GM12878 (cell line): ENCODE measurements around the gene MTA3. TPM values are rescaled to one million over a fixed set of nuclear protein-coding genes. Genes with fewer than 3 reads are reported as not detected.

ENCODE experiments used
- ATAC-seq: fragments of 200-7000 bp; cut with Tn5 transposase; 3 replicates; pipeline ENCODE4 v1.9.1; 2020; ENCODE audit warnings: mild to moderate bottlenecking, moderate library complexity
- BruUV-seq: library from RNA; stranded (reverse); fragments of 400-500 nt; replicated peaks from 2 replicates; lab custom pipeline; 2021; lab: Mats Ljungman, UMichigan
- CTCF ChIA-PET: fragments of 300-600 bp; sonication (Branson Sonifier 250); formaldehyde crosslinking; extraction: SDS; loops from one replicate; lab custom pipeline; 2021; ENCODE audit warnings: inconsistent platforms; lab: Yijun Ruan, JAX
- POLR2A ChIA-PET: fragments of 350-600 bp; formaldehyde crosslinking; extraction: SDS; loops from one replicate; lab custom pipeline; 2021; ENCODE audit warnings: inconsistent platforms; lab: Charles Lee
- RAD21 ChIA-PET: fragments of 300-600 bp; sonication (Branson Sonifier 250); formaldehyde crosslinking; loops from one replicate; lab custom pipeline; 2023; ENCODE audit warnings: antibody characterized with exemption; ENCODE audit not compliant: unreplicated experiment; lab: Charles Lee
- SMC1A ChIA-PET: fragments of 300-600 bp; sonication (Branson Sonifier 250); formaldehyde crosslinking; loops from one replicate; lab custom pipeline; 2023; ENCODE audit not compliant: unreplicated experiment, uncharacterized antibody; lab: Charles Lee
- DNase-seq: peaks from one replicate; pipeline ENCODE4 v3.0.0-alpha.2; 2011; ENCODE audit warnings: low read depth, low spot score
- FAIRE-seq: peaks from 3 replicates; lab custom pipeline; 2011; peaks lifted over from hg19 to GRCh38; lab: Jason Lieb, UNC
- H2AFZ ChIP-seq: 2 replicates; pipeline ENCODE4 v1.6.0; 2011; ENCODE audit warnings: low read depth, low read length, control low read depth; ENCODE audit not compliant: control insufficient read depth
- H3K27ac ChIP-seq: 2 replicates; pipeline ENCODE4 v1.5.1; 2011; ENCODE audit warnings: control low read depth; ENCODE audit not compliant: control insufficient read depth, insufficient read depth
- H3K27me3 ChIP-seq, 2 experiments: replicated peaks in 1 of 2; 2 replicates each; pipeline versions ENCODE4 v1.6.0 to v1.6.1; 2011; ENCODE audit warnings: low read length in 1 of 2; ENCODE audit not compliant: control insufficient read depth in 2 of 2, insufficient read depth in 2 of 2
- H3K36me3 ChIP-seq, 2 experiments: 2 replicates each; pipeline ENCODE4 v1.5.1; 2011; ENCODE audit warnings: low read length in 1 of 2; ENCODE audit not compliant: control insufficient read depth in 2 of 2, insufficient read depth in 2 of 2
- H3K4me1 ChIP-seq: 2 replicates; pipeline ENCODE4 v1.6.1; 2011; ENCODE audit warnings: mild to moderate bottlenecking, low read length, moderate library complexity, mixed read lengths; ENCODE audit not compliant: control insufficient read depth, insufficient read depth
- H3K4me2 ChIP-seq: 2 replicates; pipeline ENCODE4 v1.6.0; 2011; ENCODE audit warnings: control low read depth; ENCODE audit not compliant: control insufficient read depth, insufficient read depth
- H3K4me3 ChIP-seq: fragments of 200-600 bp; sonication (generic); 2 replicates; pipeline ENCODE4 v1.5.1; 2016
- H3K79me2 ChIP-seq: 2 replicates; pipeline ENCODE4 v1.6.0; 2011; ENCODE audit warnings: low read length; ENCODE audit not compliant: control insufficient read depth, insufficient read depth
- H3K9ac ChIP-seq: 2 replicates; pipeline ENCODE4 v1.8.0; 2011; ENCODE audit warnings: low read length, control low read depth, mixed read lengths; ENCODE audit not compliant: control insufficient read depth, insufficient read depth
- H3K9me3 ChIP-seq: replicated peaks from 3 replicates; pipeline ENCODE4 v1.5.1; 2011; ENCODE audit warnings: mild to moderate bottlenecking, low read length; ENCODE audit not compliant: control insufficient read depth, insufficient read depth
- H4K20me1 ChIP-seq: 2 replicates; pipeline ENCODE4 v1.6.0; 2011; ENCODE audit not compliant: control insufficient read depth, insufficient read depth
- ATF7 ChIP-seq: fragments of 450-650 bp; IDR thresholded peaks from 2 replicates; pipeline ENCODE4 v1.6.1; 2016; ENCODE audit warnings: low read depth, mild to moderate bottlenecking
- BCL11A ChIP-seq: IDR thresholded peaks from 2 replicates; pipeline ENCODE4 v1.6.1; 2011; ENCODE audit warnings: low read depth, low read length
- CBFB ChIP-seq: IDR thresholded peaks from 2 replicates; pipeline ENCODE4 v1.6.1; 2016; ENCODE audit warnings: antibody characterized with exemption, low read depth
- EGR1 ChIP-seq, 2 experiments: IDR thresholded peaks; 1 replicate in 1 of 2; 2 replicates in 1 of 2; pipeline ENCODE4 v1.6.1; 2011 to 2012; ENCODE audit warnings: low read depth in 2 of 2, low read length in 2 of 2, borderline replicate concordance in 1 of 2, mild to moderate bottlenecking in 1 of 2, moderate library complexity in 1 of 2
- HCFC1 ChIP-seq: fragments of 150-350 bp; IDR thresholded peaks from 2 replicates; pipeline ENCODE4 v1.6.1; 2014; ENCODE audit warnings: low read length
- HDAC2 ChIP-seq: fragments of 200-600 bp; sonication (generic); IDR thresholded peaks from 2 replicates; pipeline ENCODE4 v1.6.1; 2017
- JUND ChIP-seq: IDR thresholded peaks from 2 replicates; pipeline ENCODE4 v1.6.1; 2012; ENCODE audit warnings: low read depth, mild to moderate bottlenecking, low read length, improper control_type of control experiment, moderate library complexity
- MLLT1 ChIP-seq: fragments of 450-650 bp; IDR thresholded peaks from 2 replicates; pipeline ENCODE4 v1.6.1; 2016; ENCODE audit warnings: mild to moderate bottlenecking
- NFXL1 ChIP-seq: fragments of 450-650 bp; IDR thresholded peaks from 2 replicates; pipeline ENCODE4 v1.6.1; 2017; ENCODE audit warnings: antibody characterized with exemption, mild to moderate bottlenecking, borderline replicate concordance
- NFYB ChIP-seq: IDR thresholded peaks from 2 replicates; pipeline ENCODE4 v1.6.1; 2011; ENCODE audit warnings: low read depth, mild to moderate bottlenecking, low read length, improper control_type of control experiment, moderate library complexity; ENCODE audit not compliant: insufficient read depth
- POLR2A ChIP-seq: IDR thresholded peaks from 2 replicates; pipeline ENCODE4 v1.6.1; 2011; ENCODE audit warnings: low read depth, mild to moderate bottlenecking, low read length
- POU2F2 ChIP-seq: IDR thresholded peaks from 3 replicates; pipeline ENCODE4 v1.6.1; 2011; ENCODE audit warnings: low read depth, mild to moderate bottlenecking, low read length, borderline replicate concordance
- SKIL ChIP-seq: fragments of 450-650 bp; IDR thresholded peaks from 2 replicates; pipeline ENCODE4 v1.6.1; 2017; ENCODE audit warnings: mild to moderate bottlenecking, low read depth, inconsistent platforms; ENCODE audit not compliant: poor library complexity, severe bottlenecking
- SMAD5 ChIP-seq: IDR thresholded peaks from 2 replicates; pipeline ENCODE4 v1.6.1; 2016; ENCODE audit warnings: antibody characterized with exemption, low read depth
- SPI1 ChIP-seq: IDR thresholded peaks from 2 replicates; pipeline ENCODE4 v1.6.1; 2011; ENCODE audit warnings: low read depth, mild to moderate bottlenecking, low read length, moderate library complexity, borderline replicate concordance; ENCODE audit not compliant: insufficient read depth
- STAT1 ChIP-seq: fragments of 450-650 bp; conservative IDR thresholded peaks from 2 replicates; pipeline ENCODE4 v1.6.1; 2014; ENCODE audit warnings: antibody characterized with exemption, mild to moderate bottlenecking
- STAT3 ChIP-seq: IDR thresholded peaks from 2 replicates; pipeline ENCODE4 v1.6.1; 2011; ENCODE audit warnings: low read depth, low read length, improper control_type of control experiment
- ZNF384 ChIP-seq: IDR thresholded peaks from 2 replicates; pipeline ENCODE4 v1.6.1; 2012; ENCODE audit warnings: low read depth, mild to moderate bottlenecking, low read length, improper control_type of control experiment, borderline replicate concordance
- ZNF622 ChIP-seq: fragments of 450-650 bp; IDR thresholded peaks from 2 replicates; pipeline ENCODE4 v1.6.1; 2017; ENCODE audit warnings: mild to moderate bottlenecking, inconsistent platforms
- WGBS: methylation state at CpG from one replicate; pipeline ENCODE4 v1.1.6; 2016; ENCODE audit warnings: low lambda C conversion rate; ENCODE audit not compliant: insufficient replicate concordance, insufficient coverage; ENCODE audit errors: missing lambda C conversion rate; 5-methylcytosine and 5-hydroxymethylcytosine counted together
- in situ Hi-C: fragments of 300-500 bp; cut with MboI; formaldehyde crosslinking; loops from 9 replicates; pipeline ENCODE4 v1.14.3; 2018; ENCODE audit warnings: mixed read lengths
- intact Hi-C: fragments of 100-400 bp; cut with micrococcal nuclease; formaldehyde crosslinking; loops from one replicate; pipeline ENCODE4 v1.14.2; 2022; ENCODE audit not compliant: unreplicated experiment
- polyA plus RNA-seq, 11 experiments: library from polyadenylated mRNA; depleted of rRNA in 4 of 11; unstranded in 6 of 11; stranded (reverse) in 5 of 11; fragments of >200 nt; fragmentation: Nextera tagmentation in 4 of 11; fragmentation: Illumina TruSeq in 1 of 11; extraction: Ambion mirVana in 4 of 11; extraction: Trizol in 1 of 11; gene quantifications; 1 replicate in 1 of 11; 2 replicates in 10 of 11; pipeline versions ENCODE4 v1.2.1 to v1.2.3, GENCODE V29; 2011 to 2016; ENCODE audit warnings: inconsistent platforms in 2 of 11, missing spikeins in 2 of 11, low read depth in 1 of 11
- total RNA-seq, 4 experiments: library from RNA; depleted of rRNA in 3 of 4; stranded (reverse); fragments of >200 nt in 3 of 4; fragmentation: Illumina TruSeq in 1 of 4; extraction: Trizol in 1 of 4; gene quantifications; 2 replicates each; pipeline versions ENCODE4 v1.2.1 to v1.2.3, GENCODE V29; 2013 to 2021

The MTA3 gene
- total and polyA plus RNA-seq, 10 of the 15 experiments (the other 5 are each of a cell fraction or from before 2014, with no cell fraction given) = 17.6 to 45.5 (median 26.5) TPM

GRCh38 chr2:42793334-42794270, 225.2 kb downstream of the MTA3 start:
- in situ Hi-C loops = no loop called here
- RAD21 ChIA-PET = interaction anchor here (0.6 to 5.8 kb wide), 14 partner anchors 8 to 538 kb away, joined by 3 to 96 read pairs (median 6); no protein-coding TSS in a partner anchor
- TF ChIP-seq MLLT1 (peak; percentile 23; the same call in 1 of the 2 replicates), NFXL1 (no peak), HCFC1 (no peak), STAT3 (no peak), EGR1 (IDR thresholded peaks at IDR 0.05; ENCODE audit: borderline replicate concordance in 1 of 2, low read depth in 2 of 2, low read length in 2 of 2) (peak in 1 of 2 experiments; percentile 27; a peak in 1 of 3 replicates), ATF7 (no peak), SKIL (peak; percentile 12), NFYB (no peak), JUND (no peak), POLR2A (no peak; the same call in 1 of the 2 replicates), STAT1 (no peak), POU2F2 (no peak), BCL11A (no peak), ZNF622 (no peak), SMAD5 (no peak), SPI1 (no peak), ZNF384 (no peak), HDAC2 (no peak), CBFB (no peak)

More at GRCh38 chr2:42793334-42794270, 225.2 kb downstream of the MTA3 start:
- H4K20me1 ChIP-seq = no peaks in the 10 kb centered on the region
- ATAC-seq (peak; percentile 2), FAIRE-seq (no peak), DNase-seq (no peak)
- POLR2A ChIA-PET = interaction anchor here (0.6 to 5.3 kb wide), 13 partner anchors 9 to 402 kb away, joined by 3 to 99 read pairs (median 5); no protein-coding TSS in a partner anchor
- peak overlapping the region; percentile 99 for H3K27ac ChIP-seq
- 5% methylated on average over 21 of the region's 22 CpGs for WGBS
- peak overlapping the region; percentile 65 for H2AFZ ChIP-seq
- SMC1A ChIA-PET = interaction anchor here (0.7 to 5.8 kb wide), 12 partner anchors 9 to 155 kb away, joined by 3 to 60 read pairs (median 7); no protein-coding TSS in a partner anchor
- intact Hi-C loops = loop anchor here (2.0 to 10.0 kb wide), 4 partner anchors 39 to 429 kb away; partner anchors contain the start of genes COX7A2L and KCNG3
- peak overlapping the region; percentile 95 for H3K9ac ChIP-seq
- no peaks in the 10 kb centered on the region for H3K27me3 ChIP-seq
- H3K4me1 ChIP-seq = peaks cover 26% of the 10 kb centered on the region
- CTCF ChIA-PET = interaction anchor here (0.6 to 5.7 kb wide), 14 partner anchors 9 to 215 kb away, joined by 3 to 69 read pairs (median 4); no protein-coding TSS in a partner anchor
- no TSS peak for BruUV-seq
- no peaks in the 10 kb centered on the region for H3K9me3 ChIP-seq
- H3K36me3 ChIP-seq = no peaks in the 10 kb centered on the region; a peak in 1 of 4 replicates
- peaks cover 44% of the 10 kb centered on the region for H3K79me2 ChIP-seq
- peak overlapping the region; percentile 82 for H3K4me3 ChIP-seq
- peak overlapping the region; percentile 85 for H3K4me2 ChIP-seq
